Activated T-helper 17 cell treated with anti-CD3 and anti-CD28 coated beads, Interleukin-2, amount 50 U/mL, for 72 hours (primary cell): Measurements from ENCODE around the gene ZNF385A. TPM values are rescaled to one million over a fixed set of nuclear protein-coding genes. Genes with fewer than 3 reads are reported as not detected.

Experiments
- ATAC-seq: fragments of 150-1000 bp; cut with Tn5 transposase; replicated peaks from 2 replicates; pipeline ENCODE4 v1.10.0; 2021; ENCODE audit warnings: mild to moderate bottlenecking, moderate library complexity
- H3K27ac Mint-ChIP-seq: one replicate; pipeline ENCODE4 v1.8.0; 2022; ENCODE audit warnings: mixed read lengths
- H3K27me3 Mint-ChIP-seq: one replicate; pipeline ENCODE4 v1.8.0; 2022; ENCODE audit warnings: mixed read lengths
- H3K36me3 Mint-ChIP-seq: one replicate; pipeline ENCODE4 v1.8.0; 2022; ENCODE audit warnings: low read depth, mild to moderate bottlenecking, mixed read lengths
- H3K4me1 Mint-ChIP-seq: one replicate; pipeline ENCODE4 v1.8.0; 2022; ENCODE audit warnings: mixed read lengths
- H3K4me3 Mint-ChIP-seq: one replicate; pipeline ENCODE4 v1.8.0; 2022; ENCODE audit warnings: mild to moderate bottlenecking, mixed read lengths
- H3K9me3 Mint-ChIP-seq: one replicate; pipeline ENCODE4 v1.8.0; 2022; ENCODE audit warnings: mixed read lengths
- total RNA-seq, 2 donors: library from RNA; stranded (reverse); gene quantifications; one replicate each; pipeline ENCODE4 v1.2.3, GENCODE V29; 2022

The ZNF385A gene
- total RNA-seq, 2 donors from 2014 or later = 0.48 to 2.6 TPM

- Mint-ChIP-seq H3K27me3 (no peaks in the 10 kb centered on the region), H3K4me1 (peaks cover 36% of the 10 kb centered on the region), H3K9me3 (no peaks in the 10 kb centered on the region), H3K4me3 (no peak overlapping the region), H3K27ac (peak overlapping the region; percentile 60), H3K36me3 (peaks cover 99% of the 10 kb centered on the region)
- no peak for ATAC-seq
Observed at GRCh38 chr12:54407183-54407905, 22.8 kb upstream of the ZNF385A start.

- H3K27me3 Mint-ChIP-seq = no peaks in the 10 kb centered on the region
- no peak for ATAC-seq
- H3K27ac Mint-ChIP-seq = peak overlapping the region; percentile 60
- no peaks in the 10 kb centered on the region for H3K9me3 Mint-ChIP-seq
- H3K36me3 Mint-ChIP-seq = peaks cover 100% of the 10 kb centered on the region
- H3K4me3 Mint-ChIP-seq = no peak overlapping the region
- peaks cover 24% of the 10 kb centered on the region for H3K4me1 Mint-ChIP-seq
Observed at GRCh38 chr12:54405573-54405972, 21.0 kb upstream of the ZNF385A start.

- no peak overlapping the region for H3K4me3 Mint-ChIP-seq
- ATAC-seq = no peak
- H3K27ac Mint-ChIP-seq = peak overlapping the region; percentile 60
- peaks cover 100% of the 10 kb centered on the region for H3K36me3 Mint-ChIP-seq
- no peaks in the 10 kb centered on the region for H3K9me3 Mint-ChIP-seq
- H3K27me3 Mint-ChIP-seq = no peaks in the 10 kb centered on the region
- H3K4me1 Mint-ChIP-seq = peaks cover 24% of the 10 kb centered on the region
Observed at GRCh38 chr12:54405106-54405505, 20.6 kb upstream of the ZNF385A start.

GRCh38 chr12:54404061-54405004 is 19.8 kb upstream of the ZNF385A start:
- H3K9me3 Mint-ChIP-seq = no peaks in the 10 kb centered on the region
- peaks cover 26% of the 10 kb centered on the region for H3K4me1 Mint-ChIP-seq
- peaks cover 100% of the 10 kb centered on the region for H3K36me3 Mint-ChIP-seq
- H3K27me3 Mint-ChIP-seq = no peaks in the 10 kb centered on the region
- no peak for ATAC-seq
- H3K27ac Mint-ChIP-seq = peak overlapping the region; percentile 60
- no peak overlapping the region for H3K4me3 Mint-ChIP-seq

GRCh38 chr12:54401119-54401518 is 16.6 kb upstream of the ZNF385A start:
- no peaks in the 10 kb centered on the region for H3K9me3 Mint-ChIP-seq
- H3K4me3 Mint-ChIP-seq = no peak overlapping the region
- H3K4me1 Mint-ChIP-seq = peaks cover 20% of the 10 kb centered on the region
- H3K27ac Mint-ChIP-seq = peak overlapping the region; percentile 71
- peaks cover 100% of the 10 kb centered on the region for H3K36me3 Mint-ChIP-seq
- no peaks in the 10 kb centered on the region for H3K27me3 Mint-ChIP-seq
- no peak for ATAC-seq

- Mint-ChIP-seq H3K27me3 (no peaks in the 10 kb centered on the region), H3K4me3 (no peak overlapping the region), H3K4me1 (peaks cover 12% of the 10 kb centered on the region), H3K36me3 (peaks cover 100% of the 10 kb centered on the region), H3K9me3 (no peaks in the 10 kb centered on the region), H3K27ac (peak overlapping the region; percentile 61)
- ATAC-seq = peak; percentile 79
Observed at GRCh38 chr12:54398995-54399793, 14.7 kb upstream of the ZNF385A start.

- H3K9me3 Mint-ChIP-seq = no peaks in the 10 kb centered on the region
- no peak for ATAC-seq
- no peak overlapping the region for H3K4me3 Mint-ChIP-seq
- no peaks in the 10 kb centered on the region for H3K27me3 Mint-ChIP-seq
- peak overlapping the region; percentile 61 for H3K27ac Mint-ChIP-seq
- peaks cover 98% of the 10 kb centered on the region for H3K36me3 Mint-ChIP-seq
- peaks cover 17% of the 10 kb centered on the region for H3K4me1 Mint-ChIP-seq
Observed at GRCh38 chr12:54398218-54398617, 13.7 kb upstream of the ZNF385A start.

GRCh38 chr12:54397157-54397556 is 12.6 kb upstream of the ZNF385A start:
- Mint-ChIP-seq H3K4me3 (no peak overlapping the region), H3K9me3 (no peaks in the 10 kb centered on the region), H3K27me3 (no peaks in the 10 kb centered on the region), H3K27ac (peak overlapping the region; percentile 47), H3K4me1 (peaks cover 17% of the 10 kb centered on the region), H3K36me3 (peaks cover 87% of the 10 kb centered on the region)
- peak; percentile 17 for ATAC-seq

- no peak for ATAC-seq
- Mint-ChIP-seq H3K27me3 (no peaks in the 10 kb centered on the region), H3K4me3 (no peak overlapping the region), H3K4me1 (peaks cover 23% of the 10 kb centered on the region), H3K9me3 (no peaks in the 10 kb centered on the region), H3K27ac (no peak overlapping the region), H3K36me3 (peaks cover 71% of the 10 kb centered on the region)
Observed at GRCh38 chr12:54395545-54395944, 11.0 kb upstream of the ZNF385A start.

GRCh38 chr12:54394986-54395385 is 10.5 kb upstream of the ZNF385A start:
- Mint-ChIP-seq H3K27ac (peak overlapping the region; percentile 48), H3K4me3 (no peak overlapping the region), H3K27me3 (no peaks in the 10 kb centered on the region), H3K9me3 (no peaks in the 10 kb centered on the region), H3K4me1 (peaks cover 24% of the 10 kb centered on the region), H3K36me3 (peaks cover 66% of the 10 kb centered on the region)
- no peak for ATAC-seq

GRCh38 chr12:54394281-54394719 is 9.8 kb upstream of the ZNF385A start:
- Mint-ChIP-seq H3K9me3 (no peaks in the 10 kb centered on the region), H3K27me3 (no peaks in the 10 kb centered on the region), H3K36me3 (peaks cover 59% of the 10 kb centered on the region), H3K27ac (peak overlapping the region; percentile 72), H3K4me1 (peaks cover 27% of the 10 kb centered on the region), H3K4me3 (peak overlapping the region; percentile 5)
- ATAC-seq = peak; percentile 30

GRCh38 chr12:54393743-54394142 is 9.2 kb upstream of the ZNF385A start:
- ATAC-seq = peak; percentile 13
- peak overlapping the region; percentile 72 for H3K27ac Mint-ChIP-seq
- peaks cover 53% of the 10 kb centered on the region for H3K36me3 Mint-ChIP-seq
- H3K27me3 Mint-ChIP-seq = no peaks in the 10 kb centered on the region
- H3K4me3 Mint-ChIP-seq = peak overlapping the region; percentile 5
- H3K4me1 Mint-ChIP-seq = peaks cover 23% of the 10 kb centered on the region
- no peaks in the 10 kb centered on the region for H3K9me3 Mint-ChIP-seq

GRCh38 chr12:54393207-54393609 is 8.7 kb upstream of the ZNF385A start:
- Mint-ChIP-seq H3K4me1 (peaks cover 23% of the 10 kb centered on the region), H3K27me3 (no peaks in the 10 kb centered on the region), H3K4me3 (no peak overlapping the region), H3K36me3 (peaks cover 48% of the 10 kb centered on the region), H3K27ac (no peak overlapping the region), H3K9me3 (no peaks in the 10 kb centered on the region)
- ATAC-seq = no peak
